Endothelial cell of umbilical vein (primary cell): Measurements from ENCODE around the gene FMR1NB.

Source experiments
- CTCF ChIP-seq, 2 donors: IDR thresholded peaks; 1 replicate in 1 of 2; 2 replicates in 1 of 2; pipeline ENCODE4 v1.5.1; 2011; ENCODE audit warnings: low read length in 2 of 2, mild to moderate bottlenecking in 2 of 2, moderate library complexity in 2 of 2, control low read depth in 1 of 2, inconsistent platforms in 1 of 2, low read depth in 1 of 2; ENCODE audit not compliant: insufficient read depth in 1 of 2; ENCODE audit errors: extremely low read depth in 1 of 2
- GATA2 ChIP-seq: IDR thresholded peaks from 2 replicates; pipeline ENCODE4 v1.7.0; 2011; ENCODE audit warnings: low read depth, mild to moderate bottlenecking, moderate library complexity, mixed read lengths, low read length; ENCODE audit not compliant: insufficient read length, insufficient read depth

- TF ChIP-seq CTCF (IDR thresholded peaks at IDR 0.05; ENCODE audit: extremely low read depth in 1 of 2, insufficient read depth in 1 of 2, low read depth in 1 of 2, low read length in 2 of 2) (no peak), GATA2 (no peak)
These were observed 88.8 kb downstream of the FMR1NB start for GRCh38 chrX:148069759-148070503.
